Measurements from ENCODE around the gene CHD9.

CHD9 gene

DNA sequence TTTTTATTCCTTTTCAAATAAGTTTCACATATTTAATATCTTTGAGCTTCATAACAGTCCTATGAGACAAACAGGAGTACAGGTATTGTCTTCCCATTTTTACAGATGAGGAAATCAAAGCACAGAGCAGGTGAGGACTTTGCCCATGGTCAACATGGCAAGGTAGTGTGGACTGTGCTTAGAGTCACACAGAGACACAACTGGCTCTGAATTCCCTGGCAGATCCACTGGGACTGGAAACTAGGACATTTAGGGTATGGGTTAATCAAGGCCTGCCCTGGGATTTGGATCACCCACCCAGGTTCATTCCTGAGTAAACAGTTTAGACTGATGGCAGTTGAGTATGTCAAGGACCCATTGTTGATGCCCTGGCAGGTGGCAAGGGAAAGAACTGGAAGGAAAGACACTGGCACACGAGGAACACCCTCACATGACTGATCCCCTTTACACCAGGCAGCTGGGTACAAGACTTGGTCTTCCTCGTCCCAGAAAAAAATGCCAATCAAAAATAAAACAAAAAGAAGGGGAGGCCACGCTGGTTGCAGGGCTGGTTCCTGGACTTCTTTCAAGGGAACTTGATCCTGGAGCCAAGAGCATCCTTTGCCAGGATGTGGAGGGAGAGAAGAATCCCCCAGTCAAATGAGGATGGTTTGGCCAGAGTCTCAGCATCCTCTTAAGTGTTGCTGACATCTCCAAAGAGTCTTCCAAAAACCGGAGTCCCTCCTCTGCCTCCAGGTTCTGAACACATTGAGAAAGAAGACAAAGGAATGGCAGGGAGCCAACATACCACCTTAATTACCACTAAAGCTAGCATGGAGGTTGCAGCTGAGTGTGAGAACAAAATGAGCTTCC lies 34.9 kb downstream of the CHD9 start:
- no peaks in the 10 kb centered on the region for H3K27me3 ChIP-seq
- H3K9me3 ChIP-seq, result no peaks in the 10 kb centered on the region
- DNase-seq, result no peak
- H3K4me3 ChIP-seq (ENCODE audit: low read depth, low read length), result no peak overlapping the region
- TF ChIP-seq, protein P1, sequence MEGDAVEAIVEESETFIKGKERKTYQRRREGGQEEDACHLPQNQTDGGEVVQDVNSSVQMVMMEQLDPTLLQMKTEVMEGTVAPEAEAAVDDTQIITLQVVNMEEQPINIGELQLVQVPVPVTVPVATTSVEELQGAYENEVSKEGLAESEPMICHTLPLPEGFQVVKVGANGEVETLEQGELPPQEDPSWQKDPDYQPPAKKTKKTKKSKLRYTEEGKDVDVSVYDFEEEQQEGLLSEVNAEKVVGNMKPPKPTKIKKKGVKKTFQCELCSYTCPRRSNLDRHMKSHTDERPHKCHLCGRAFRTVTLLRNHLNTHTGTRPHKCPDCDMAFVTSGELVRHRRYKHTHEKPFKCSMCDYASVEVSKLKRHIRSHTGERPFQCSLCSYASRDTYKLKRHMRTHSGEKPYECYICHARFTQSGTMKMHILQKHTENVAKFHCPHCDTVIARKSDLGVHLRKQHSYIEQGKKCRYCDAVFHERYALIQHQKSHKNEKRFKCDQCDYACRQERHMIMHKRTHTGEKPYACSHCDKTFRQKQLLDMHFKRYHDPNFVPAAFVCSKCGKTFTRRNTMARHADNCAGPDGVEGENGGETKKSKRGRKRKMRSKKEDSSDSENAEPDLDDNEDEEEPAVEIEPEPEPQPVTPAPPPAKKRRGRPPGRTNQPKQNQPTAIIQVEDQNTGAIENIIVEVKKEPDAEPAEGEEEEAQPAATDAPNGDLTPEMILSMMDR (IDR thresholded peaks at IDR 0.05; ENCODE audit: low read depth, low read length), result no peak
- H3K4me1 ChIP-seq, result peaks cover 46% of the 10 kb centered on the region
- no peaks in the 10 kb centered on the region for H3K36me3 ChIP-seq

DNA sequence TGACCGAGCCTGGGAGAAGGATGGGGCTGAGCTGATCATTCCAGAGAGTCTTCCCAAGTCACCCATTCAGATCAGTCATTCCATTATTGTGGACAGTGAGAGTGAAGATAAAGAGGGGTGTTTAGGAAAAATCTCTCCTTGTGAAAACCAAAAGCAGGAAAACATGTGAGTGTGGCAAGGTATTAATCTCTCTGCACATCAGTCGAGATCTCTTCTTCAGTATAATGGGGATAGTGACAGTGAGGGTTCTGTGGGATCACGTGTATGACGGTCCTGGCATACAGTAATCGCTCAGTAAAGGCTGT lies 35.4 kb downstream of the CHD9 start:
- H3K4me1 ChIP-seq, result peaks cover 42% of the 10 kb centered on the region
- no peaks in the 10 kb centered on the region for H3K27me3 ChIP-seq
- DNase-seq, result no peak
- H3K4me3 ChIP-seq (ENCODE audit: low read depth, low read length), result no peak overlapping the region
- no peaks in the 10 kb centered on the region for H3K36me3 ChIP-seq
- no peaks in the 10 kb centered on the region for H3K9me3 ChIP-seq
- TF ChIP-seq, protein P1 (IDR thresholded peaks at IDR 0.05; ENCODE audit: low read depth, low read length), result no peak

DNA sequence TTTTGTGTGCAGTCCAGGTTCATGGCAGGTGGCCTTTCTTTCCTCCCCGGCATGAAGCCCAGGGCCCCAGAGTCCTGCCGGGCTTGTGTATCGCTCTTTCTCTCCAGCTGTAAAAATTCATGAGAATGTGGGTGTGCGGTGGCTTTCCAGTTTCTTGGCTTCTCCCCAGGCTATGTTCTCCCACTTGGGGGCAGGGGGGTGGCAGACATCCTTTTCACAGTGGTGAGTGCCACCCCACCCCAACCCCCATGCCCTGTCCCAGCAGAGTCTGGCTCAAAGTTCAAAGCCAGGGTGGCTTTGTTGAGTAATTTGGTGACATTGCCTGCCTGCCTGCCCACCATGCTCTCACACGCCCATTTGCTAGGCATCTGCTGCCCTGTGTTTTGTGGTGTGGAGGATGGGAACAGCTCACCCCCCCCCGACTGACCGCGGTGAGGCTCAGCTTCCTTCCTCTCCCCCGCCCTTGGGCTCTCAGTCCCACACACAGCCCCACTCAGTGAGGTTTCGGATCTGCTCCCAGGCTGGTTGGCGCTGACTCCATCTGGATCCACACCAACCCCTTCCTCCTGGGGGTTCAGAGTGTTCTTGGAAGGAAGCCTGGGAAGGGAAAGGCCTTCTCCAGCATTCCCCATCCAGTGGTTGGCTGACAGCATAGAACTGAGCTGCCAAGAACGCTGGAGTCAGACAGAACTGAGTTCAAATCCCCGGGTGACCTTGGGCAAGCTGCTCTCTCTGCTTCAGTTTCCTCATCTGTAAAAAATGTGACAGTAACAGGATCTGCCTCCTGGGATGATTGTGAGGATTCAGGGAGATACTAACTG lies 36.0 kb downstream of the CHD9 start:
- H3K4me1 ChIP-seq, result peaks cover 39% of the 10 kb centered on the region
- no peaks in the 10 kb centered on the region for H3K9me3 ChIP-seq
- H3K36me3 ChIP-seq, result no peaks in the 10 kb centered on the region
- TF ChIP-seq, protein P1 (IDR thresholded peaks at IDR 0.05; ENCODE audit: low read depth, low read length), result no peak
- no peaks in the 10 kb centered on the region for H3K27me3 ChIP-seq
- DNase-seq, result no peak
- peak overlapping the region; percentile 21 for H3K4me3 ChIP-seq (ENCODE audit: low read depth, low read length)

DNA sequence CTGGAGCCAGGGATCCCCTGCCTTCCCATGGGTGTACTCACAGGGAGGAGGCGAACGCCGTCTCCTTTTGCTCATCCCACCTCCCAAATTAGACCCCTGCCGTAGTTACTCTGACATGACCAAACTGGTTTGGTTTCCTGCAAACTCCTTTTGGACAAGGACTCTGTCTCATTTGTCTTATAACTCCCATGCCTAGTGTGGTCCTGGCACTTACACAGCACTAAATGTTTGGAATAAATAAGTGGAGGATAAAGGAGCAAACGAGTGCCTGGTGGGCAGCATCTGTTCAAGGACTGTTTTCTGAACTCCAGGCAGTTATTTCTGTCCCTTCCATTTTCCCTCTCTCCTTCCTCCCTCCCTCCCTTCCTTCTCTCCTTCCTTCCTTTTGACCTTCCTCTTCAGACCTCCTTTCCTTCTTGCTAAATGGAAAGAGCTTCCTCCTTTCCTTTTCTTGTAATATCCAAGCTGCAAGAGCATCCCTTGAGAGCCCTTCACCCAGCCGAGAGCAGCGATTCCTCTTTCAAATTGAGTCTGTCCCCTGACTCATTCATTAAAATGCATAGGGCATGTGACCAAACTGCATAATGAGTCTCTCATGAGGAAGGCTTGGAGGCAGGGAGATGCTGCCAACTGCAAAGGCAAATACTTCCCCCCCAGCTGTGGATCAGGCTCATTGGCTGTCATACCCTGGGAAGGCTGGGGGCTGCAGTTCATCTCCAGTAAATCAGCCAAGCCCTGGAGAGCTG lies 36.8 kb downstream of the CHD9 start:
- Histone ChIP-seq H3K9me3 (no peaks in the 10 kb centered on the region), H3K4me3 (ENCODE audit: low read depth, low read length) (peak overlapping the region; percentile 21), H3K36me3 (no peaks in the 10 kb centered on the region), H3K27me3 (no peaks in the 10 kb centered on the region), H3K4me1 (peaks cover 32% of the 10 kb centered on the region)
- peak; percentile 92 for DNase-seq
- TF ChIP-seq, protein P1 (IDR thresholded peaks at IDR 0.05; ENCODE audit: low read depth, low read length), result no peak

DNA sequence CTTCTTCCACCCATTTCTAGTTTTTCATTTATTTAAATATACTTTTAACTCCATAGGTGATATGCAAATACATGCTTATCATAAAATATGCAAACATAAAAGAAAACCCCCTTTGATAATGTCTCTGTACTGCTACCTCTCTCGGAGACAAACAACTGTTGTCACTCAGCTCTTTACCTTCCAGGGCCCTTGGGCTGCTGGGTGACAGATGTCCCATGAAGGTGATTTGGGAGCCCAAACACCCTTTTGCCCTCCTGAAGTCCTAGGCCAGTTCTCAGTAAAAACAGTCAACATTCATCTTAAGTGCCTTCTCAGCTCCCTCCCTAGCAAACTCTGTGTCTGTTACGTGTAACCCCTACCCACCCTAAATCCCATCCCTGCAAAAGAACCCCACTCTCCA lies 37.5 kb downstream of the CHD9 start:
- Histone ChIP-seq H3K4me1 (peaks cover 27% of the 10 kb centered on the region), H3K36me3 (no peaks in the 10 kb centered on the region), H3K4me3 (ENCODE audit: low read depth, low read length) (peak overlapping the region; percentile 21; the same call in 1 of the 2 replicates), H3K9me3 (no peaks in the 10 kb centered on the region), H3K27me3 (no peaks in the 10 kb centered on the region)
- peak; percentile 22 for DNase-seq
- TF ChIP-seq, protein P1 (IDR thresholded peaks at IDR 0.05; ENCODE audit: low read depth, low read length), result no peak
